Upper lobe of right lung (tissue), 1 donor: ENCODE data around the gene ATAD3C. TPM values are rescaled to one million over a fixed set of nuclear protein-coding genes. Genes with fewer than 3 reads are reported as not detected.

Experiments used
- ATAC-seq: fragments of 200-7000 bp; cut with Tn5 transposase; one replicate; pipeline ENCODE4 v1.9.1; 2020; ENCODE audit warnings: mild to moderate bottlenecking, moderate library complexity
- DNase-seq: peaks from one replicate; pipeline ENCODE4 v3.0.0-alpha.2; 2020
- H3K27ac ChIP-seq: fragments of 200-600 bp; one replicate; pipeline ENCODE4 v1.8.0; 2022
- H3K27me3 ChIP-seq: fragments of 200-600 bp; one replicate; pipeline ENCODE4 v1.8.0; 2022; ENCODE audit warnings: mild to moderate bottlenecking
- H3K36me3 ChIP-seq: fragments of 200-600 bp; one replicate; pipeline ENCODE4 v1.8.0; 2022
- H3K4me1 ChIP-seq: fragments of 200-600 bp; one replicate; pipeline ENCODE4 v1.8.0; 2022
- H3K4me3 ChIP-seq: fragments of 200-600 bp; one replicate; pipeline ENCODE4 v1.8.0; 2022; ENCODE audit warnings: mild to moderate bottlenecking
- H3K9me3 ChIP-seq: fragments of 200-600 bp; one replicate; pipeline ENCODE4 v1.8.0; 2022
- intact Hi-C: fragments of 100-400 bp; cut with DNase I; formaldehyde crosslinking; loops from one replicate; pipeline ENCODE4 v1.11.0; 2022
- total RNA-seq: library from RNA; stranded (reverse); fragmentation: NEBNext Ultra II Directional; extraction: Animal tissue kit (Norgen Biotek cat#: 25700); gene quantifications from one replicate; pipeline ENCODE4 v1.2.1, GENCODE V29; 2021
- TF ChIP-seq, protein P1 (sequence below): fragments of 200-600 bp; IDR thresholded peaks from one replicate; pipeline ENCODE4 v1.8.0; 2022; ENCODE audit warnings: antibody characterized with exemption
- donor health status: DM: no; HTN: yes; CAD: no; lungs with severe emphysema.

Gene ATAD3C
- total RNA-seq, 1 donor from 2014 or later: 10.4 TPM

DNA sequence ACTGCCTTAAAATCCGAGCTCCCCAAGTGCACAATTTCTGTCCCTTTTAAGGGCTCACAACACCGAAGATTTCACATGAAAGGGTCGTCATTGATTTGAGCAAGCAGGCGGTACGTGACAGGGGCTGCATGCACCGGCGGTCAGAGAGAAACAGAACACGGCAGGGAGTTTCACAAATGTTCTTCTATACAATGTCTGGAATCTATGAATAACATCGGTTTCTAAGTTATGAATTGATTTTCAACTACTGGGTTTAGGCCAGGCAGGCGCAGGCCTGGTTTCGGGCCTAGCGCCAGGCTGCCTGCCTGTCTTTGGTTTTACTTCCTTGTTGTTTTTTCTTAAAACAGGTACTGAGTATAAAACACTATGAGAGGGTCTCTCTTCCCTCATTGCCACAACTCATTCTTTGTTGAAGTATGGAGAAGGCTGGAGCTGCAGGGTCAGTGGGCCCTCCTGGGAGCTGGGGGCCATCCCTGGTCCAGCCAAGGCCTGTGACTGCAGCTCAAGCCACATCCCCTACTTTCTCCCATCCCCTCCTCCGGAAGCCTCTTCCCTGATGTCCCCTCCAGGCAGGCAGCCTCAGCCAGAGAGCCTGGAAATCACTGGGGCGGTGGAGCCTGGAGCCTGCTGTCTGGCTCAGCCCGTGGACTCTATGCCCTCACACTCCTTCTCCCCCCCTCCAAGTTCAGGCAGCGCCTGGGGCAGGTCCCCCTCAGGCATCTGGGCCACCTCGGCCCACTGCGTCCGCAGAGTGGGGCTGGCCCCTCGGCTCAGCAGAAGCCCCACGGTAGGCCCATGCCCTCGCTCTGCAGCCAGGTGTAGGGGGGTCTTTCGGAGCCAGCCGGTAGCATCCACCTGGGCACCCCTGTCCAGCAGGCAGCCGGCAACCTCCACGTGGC is 30.8 kb upstream of the ATAD3C start:
- TF ChIP-seq, protein P1, sequence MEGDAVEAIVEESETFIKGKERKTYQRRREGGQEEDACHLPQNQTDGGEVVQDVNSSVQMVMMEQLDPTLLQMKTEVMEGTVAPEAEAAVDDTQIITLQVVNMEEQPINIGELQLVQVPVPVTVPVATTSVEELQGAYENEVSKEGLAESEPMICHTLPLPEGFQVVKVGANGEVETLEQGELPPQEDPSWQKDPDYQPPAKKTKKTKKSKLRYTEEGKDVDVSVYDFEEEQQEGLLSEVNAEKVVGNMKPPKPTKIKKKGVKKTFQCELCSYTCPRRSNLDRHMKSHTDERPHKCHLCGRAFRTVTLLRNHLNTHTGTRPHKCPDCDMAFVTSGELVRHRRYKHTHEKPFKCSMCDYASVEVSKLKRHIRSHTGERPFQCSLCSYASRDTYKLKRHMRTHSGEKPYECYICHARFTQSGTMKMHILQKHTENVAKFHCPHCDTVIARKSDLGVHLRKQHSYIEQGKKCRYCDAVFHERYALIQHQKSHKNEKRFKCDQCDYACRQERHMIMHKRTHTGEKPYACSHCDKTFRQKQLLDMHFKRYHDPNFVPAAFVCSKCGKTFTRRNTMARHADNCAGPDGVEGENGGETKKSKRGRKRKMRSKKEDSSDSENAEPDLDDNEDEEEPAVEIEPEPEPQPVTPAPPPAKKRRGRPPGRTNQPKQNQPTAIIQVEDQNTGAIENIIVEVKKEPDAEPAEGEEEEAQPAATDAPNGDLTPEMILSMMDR: no peak
- ATAC-seq (no peak), DNase-seq (no peak)
- Histone ChIP-seq H3K27ac (no peak overlapping the region), H3K9me3 (no peaks in the 10 kb centered on the region), H3K4me1 (no peaks in the 10 kb centered on the region), H3K27me3 (no peaks in the 10 kb centered on the region), H3K4me3 (no peak overlapping the region), H3K36me3 (no peaks in the 10 kb centered on the region)
- intact Hi-C loops: no loop called here

DNA sequence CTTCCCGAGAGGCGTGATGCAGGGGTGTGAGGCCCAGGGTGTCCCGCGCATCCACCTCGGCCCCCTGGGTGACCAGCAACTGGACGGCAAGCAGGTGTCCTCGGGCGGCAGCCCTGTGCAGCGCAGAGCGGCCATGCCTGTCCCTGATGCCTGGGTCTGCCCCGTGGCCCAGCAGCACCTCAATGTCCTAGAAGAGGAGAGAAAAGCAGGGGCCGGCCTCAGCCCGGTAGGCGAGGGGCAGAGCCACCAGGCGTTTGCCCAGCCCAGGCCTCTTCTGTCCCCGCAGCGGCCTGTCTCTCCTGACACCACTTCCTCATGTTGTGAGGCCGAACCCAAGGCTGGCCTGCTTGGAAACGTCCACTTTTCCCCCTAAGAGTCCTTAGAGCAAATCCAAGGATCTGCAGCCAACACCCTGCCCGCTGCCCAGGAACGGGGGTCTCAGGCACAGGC is 30.1 kb upstream of the ATAD3C start:
- no peaks in the 10 kb centered on the region for H3K36me3 ChIP-seq
- no peaks in the 10 kb centered on the region for H3K9me3 ChIP-seq
- H3K27ac ChIP-seq: peak overlapping the region; percentile 68
- TF ChIP-seq, protein P1: no peak
- H3K4me1 ChIP-seq: no peaks in the 10 kb centered on the region
- H3K27me3 ChIP-seq: no peaks in the 10 kb centered on the region
- DNase-seq: no peak
- peak overlapping the region; percentile 48 for H3K4me3 ChIP-seq
- ATAC-seq: peak; percentile 25
- intact Hi-C loops: no loop called here

DNA sequence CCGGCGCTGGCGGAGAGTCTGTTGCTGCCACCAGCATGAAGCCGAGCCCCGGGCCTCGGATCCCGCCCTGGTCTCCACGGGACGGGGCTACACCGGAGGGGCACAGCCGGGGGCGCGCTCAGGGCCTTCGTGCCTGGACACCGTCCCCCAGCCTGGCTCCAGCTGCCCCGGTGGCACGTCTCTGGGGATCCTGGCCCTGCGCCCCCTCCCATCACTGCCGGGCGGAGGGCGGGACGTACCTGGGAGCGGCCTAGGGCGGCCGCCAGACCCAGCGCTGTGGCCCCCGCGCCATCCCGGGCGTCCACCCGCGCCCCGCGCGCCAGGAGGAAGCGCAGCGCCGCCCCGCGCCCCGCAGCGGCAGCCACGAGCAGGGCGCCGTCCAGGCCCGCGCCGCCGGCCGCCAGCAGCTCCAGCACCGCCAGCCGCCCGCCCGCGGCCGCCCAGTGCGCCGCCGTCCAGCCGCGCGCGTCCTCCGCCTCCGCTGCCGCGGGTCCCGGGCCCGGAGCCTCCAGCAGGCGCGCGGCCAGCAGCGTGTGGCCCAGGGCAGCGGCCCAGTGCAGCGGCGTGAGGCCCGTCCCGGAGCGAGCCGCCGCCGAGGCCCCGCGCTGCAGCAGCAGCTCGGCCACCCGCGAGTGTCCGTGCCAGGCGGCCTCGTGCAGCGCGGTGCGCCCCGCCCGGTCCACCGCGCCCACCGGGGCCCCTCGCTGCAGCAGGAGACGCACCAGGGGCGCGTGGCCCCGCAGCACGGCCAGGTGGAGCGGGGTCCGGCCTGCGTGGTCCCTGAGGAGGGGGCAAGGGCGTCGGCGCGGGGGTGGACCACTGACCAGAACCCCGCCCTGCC is 29.5 kb upstream of the ATAD3C start:
- Histone ChIP-seq H3K4me1 (no peaks in the 10 kb centered on the region), H3K9me3 (no peaks in the 10 kb centered on the region), H3K27ac (peak overlapping the region; percentile 81), H3K4me3 (peak overlapping the region; percentile 48), H3K27me3 (no peaks in the 10 kb centered on the region), H3K36me3 (no peaks in the 10 kb centered on the region)
- intact Hi-C loops: no loop called here
- peak; percentile 64 for ATAC-seq
- peak; percentile 73 for DNase-seq
- TF ChIP-seq, protein P1: no peak

DNA sequence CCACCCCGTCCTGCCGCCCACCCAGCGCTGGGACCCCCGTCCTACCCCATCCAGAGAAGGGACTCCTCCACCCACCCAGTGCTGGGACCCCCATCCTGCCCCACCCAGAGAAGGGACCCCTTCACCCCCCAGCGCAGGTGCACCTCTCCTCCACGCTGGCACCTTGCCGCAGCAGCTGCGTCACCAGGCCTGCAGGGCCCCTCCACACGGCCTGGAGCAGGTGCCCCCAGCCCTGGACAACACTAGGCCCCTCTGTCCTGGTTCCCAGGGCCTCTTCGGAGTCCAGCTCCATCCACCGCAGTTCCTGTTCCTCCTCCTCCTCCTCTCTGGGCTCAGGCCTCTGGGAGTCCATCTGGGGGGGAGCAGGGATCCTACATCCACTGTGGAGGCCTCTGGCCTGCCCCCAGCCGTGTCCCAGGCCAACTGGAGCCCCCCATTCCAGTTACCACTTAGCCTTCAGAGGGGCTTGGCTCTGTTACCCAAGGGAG is 28.8 kb upstream of the ATAD3C start:
- Histone ChIP-seq H3K27me3 (no peaks in the 10 kb centered on the region), H3K9me3 (no peaks in the 10 kb centered on the region), H3K27ac (peak overlapping the region; percentile 81), H3K36me3 (no peaks in the 10 kb centered on the region), H3K4me3 (peak overlapping the region; percentile 47), H3K4me1 (no peaks in the 10 kb centered on the region)
- ATAC-seq (peak; percentile 33), DNase-seq (no peak)
- intact Hi-C loops: no loop called here
- TF ChIP-seq, protein P1: no peak

DNA sequence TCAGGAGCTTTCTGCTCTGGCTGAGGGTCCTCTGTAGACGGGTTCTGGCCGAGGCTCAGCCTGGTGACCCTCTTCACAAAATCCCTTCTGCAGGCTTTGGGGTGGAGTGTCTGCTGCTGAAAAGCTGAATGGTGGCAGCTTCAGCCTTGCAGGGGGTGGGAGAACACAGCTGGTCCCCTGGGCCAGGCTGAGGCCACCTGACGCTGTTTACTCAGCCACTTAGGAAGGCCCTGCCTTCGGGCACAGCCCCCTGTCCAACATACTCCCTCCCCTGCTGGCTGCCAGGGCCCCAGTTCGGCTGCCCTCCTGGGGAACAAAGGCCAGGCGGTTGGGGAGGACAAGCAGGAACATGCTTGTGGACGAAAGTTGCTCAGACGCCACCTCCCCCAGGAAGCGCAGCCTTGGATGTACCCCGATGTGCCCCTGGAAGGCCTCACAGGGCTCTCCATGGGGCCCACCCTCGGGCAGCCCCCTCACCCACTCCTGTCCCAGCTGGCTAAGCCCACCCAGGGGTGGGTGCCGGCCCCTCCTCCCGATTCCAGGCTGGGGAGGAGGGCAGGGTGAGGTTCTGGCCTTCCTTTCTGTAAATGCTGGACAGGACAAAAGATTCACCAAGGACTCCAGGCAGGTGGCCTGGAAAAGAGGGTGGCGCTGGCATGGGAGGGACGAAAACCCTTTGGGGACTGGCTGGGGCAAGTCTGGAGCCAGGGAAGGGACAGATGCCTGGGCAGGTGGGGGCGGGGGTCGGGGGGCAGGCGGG is 28.2 kb upstream of the ATAD3C start, which contains the start of gene ANKRD65:
TSS of gene ANKRD65 (minus strand) at position 130 of the 760 bp plus-strand sequence. CDS start 271 bp downstream, outside the sequence.
- Histone ChIP-seq H3K4me1 (no peaks in the 10 kb centered on the region), H3K9me3 (no peaks in the 10 kb centered on the region), H3K27me3 (no peaks in the 10 kb centered on the region), H3K4me3 (peak within 1 kb of the TSS; percentile 47), H3K36me3 (no peaks in the 10 kb centered on the region), H3K27ac (peak within 1 kb of the TSS; percentile 81)
- peak; percentile 88 for ATAC-seq
- intact Hi-C loops: no loop called here
- TF ChIP-seq, protein P1: no peak
- DNase-seq: peak; percentile 84
